Neural cell (in vitro differentiated cells): ENCODE data around the gene SLC52A1.

Experiments
- CTCF ChIP-seq: fragments of 450-650 bp; IDR thresholded peaks from 2 replicates; pipeline ENCODE4 v1.5.1; 2014; ENCODE audit warnings: antibody characterized with exemption, mild to moderate bottlenecking, moderate library complexity; ENCODE audit not compliant: poor library complexity, severe bottlenecking
- EZH2 ChIP-seq: fragments of 200-600, 300-800 bp; shearing (Covaris generic), sonication (generic); IDR thresholded peaks from 2 replicates; pipeline ENCODE4 v1.6.1; 2014; ENCODE audit warnings: antibody characterized with exemption, low read length, borderline replicate concordance, mild to moderate bottlenecking; ENCODE audit not compliant: insufficient read depth, poor library complexity, severe bottlenecking
- MXI1 ChIP-seq: fragments of 450-650 bp; conservative IDR thresholded peaks from 2 replicates; pipeline ENCODE4 v1.6.1; 2014; ENCODE audit warnings: antibody characterized with exemption, mild to moderate bottlenecking; ENCODE audit not compliant: poor library complexity, severe bottlenecking
- POLR2AphosphoS5 ChIP-seq: IDR thresholded peaks from 2 replicates; pipeline ENCODE4 v1.6.1; 2012
- RAD21 ChIP-seq: fragments of 450-650 bp; conservative IDR thresholded peaks from 2 replicates; pipeline ENCODE4 v1.6.1; 2014; ENCODE audit warnings: antibody characterized with exemption, mild to moderate bottlenecking, moderate library complexity
- SMC3 ChIP-seq: fragments of 450-650 bp; conservative IDR thresholded peaks from 2 replicates; pipeline ENCODE4 v1.6.1; 2014; ENCODE audit warnings: antibody characterized with exemption, mild to moderate bottlenecking, moderate library complexity; ENCODE audit not compliant: poor library complexity
- TAF1 ChIP-seq: IDR thresholded peaks from 2 replicates; pipeline ENCODE4 v1.6.1; 2012; ENCODE audit warnings: low read depth
- TF ChIP-seq, protein P1 (sequence below): IDR thresholded peaks from 2 replicates; pipeline ENCODE4 v1.6.1; 2012; ENCODE audit warnings: borderline replicate concordance

- TF ChIP-seq CTCF, result no peak
- TF ChIP-seq SMC3, result no peak
- no peak for TF ChIP-seq TAF1
- TF ChIP-seq RAD21, result no peak
- no peak for TF ChIP-seq POLR2AphosphoS5
- TF ChIP-seq, protein P1, sequence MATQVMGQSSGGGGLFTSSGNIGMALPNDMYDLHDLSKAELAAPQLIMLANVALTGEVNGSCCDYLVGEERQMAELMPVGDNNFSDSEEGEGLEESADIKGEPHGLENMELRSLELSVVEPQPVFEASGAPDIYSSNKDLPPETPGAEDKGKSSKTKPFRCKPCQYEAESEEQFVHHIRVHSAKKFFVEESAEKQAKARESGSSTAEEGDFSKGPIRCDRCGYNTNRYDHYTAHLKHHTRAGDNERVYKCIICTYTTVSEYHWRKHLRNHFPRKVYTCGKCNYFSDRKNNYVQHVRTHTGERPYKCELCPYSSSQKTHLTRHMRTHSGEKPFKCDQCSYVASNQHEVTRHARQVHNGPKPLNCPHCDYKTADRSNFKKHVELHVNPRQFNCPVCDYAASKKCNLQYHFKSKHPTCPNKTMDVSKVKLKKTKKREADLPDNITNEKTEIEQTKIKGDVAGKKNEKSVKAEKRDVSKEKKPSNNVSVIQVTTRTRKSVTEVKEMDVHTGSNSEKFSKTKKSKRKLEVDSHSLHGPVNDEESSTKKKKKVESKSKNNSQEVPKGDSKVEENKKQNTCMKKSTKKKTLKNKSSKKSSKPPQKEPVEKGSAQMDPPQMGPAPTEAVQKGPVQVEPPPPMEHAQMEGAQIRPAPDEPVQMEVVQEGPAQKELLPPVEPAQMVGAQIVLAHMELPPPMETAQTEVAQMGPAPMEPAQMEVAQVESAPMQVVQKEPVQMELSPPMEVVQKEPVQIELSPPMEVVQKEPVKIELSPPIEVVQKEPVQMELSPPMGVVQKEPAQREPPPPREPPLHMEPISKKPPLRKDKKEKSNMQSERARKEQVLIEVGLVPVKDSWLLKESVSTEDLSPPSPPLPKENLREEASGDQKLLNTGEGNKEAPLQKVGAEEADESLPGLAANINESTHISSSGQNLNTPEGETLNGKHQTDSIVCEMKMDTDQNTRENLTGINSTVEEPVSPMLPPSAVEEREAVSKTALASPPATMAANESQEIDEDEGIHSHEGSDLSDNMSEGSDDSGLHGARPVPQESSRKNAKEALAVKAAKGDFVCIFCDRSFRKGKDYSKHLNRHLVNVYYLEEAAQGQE, result no peak
- no peak for TF ChIP-seq MXI1
- TF ChIP-seq EZH2, result no peak
These were observed 34.5 kb upstream of the SLC52A1 start for GRCh38 chr17:5069724-5070123.
